ENCODE data around the gene AHDC1. TPM values are rescaled to one million over a fixed set of nuclear protein-coding genes. Genes with fewer than 3 reads are reported as not detected.

The AHDC1 gene
- polyA plus RNA-seq, 10 donors, result 55.7 to 104 (median 78.7) TPM

- DNase-seq, result peak in 1 of 3 donors; percentile 1
Measured at GRCh38 chr1:27616441-27616840, 12.5 kb upstream of the AHDC1 start.

- peak in 1 of 3 donors; percentile 4 for DNase-seq
Measured at GRCh38 chr1:27615346-27616192, 11.6 kb upstream of the AHDC1 start.

- peak in 1 of 3 donors; percentile 54 for DNase-seq
Measured at GRCh38 chr1:27614625-27615344, 10.8 kb upstream of the AHDC1 start.

GRCh38 chr1:27614043-27614624 is 10.2 kb upstream of the AHDC1 start:
- DNase-seq, result no peak

GRCh38 chr1:27612718-27613117 is 8.8 kb upstream of the AHDC1 start:
- no peak for DNase-seq

- DNase-seq, result no peak
Measured at GRCh38 chr1:27611450-27611849, 7.5 kb upstream of the AHDC1 start.

GRCh38 chr1:27609618-27610240 is 5.8 kb upstream of the AHDC1 start:
- no peak for DNase-seq

GRCh38 chr1:27609210-27609555 is 5.2 kb upstream of the AHDC1 start:
- DNase-seq, result no peak

- peak in 1 of 3 donors; percentile 59 for DNase-seq
Measured at GRCh38 chr1:27607239-27607804, 3.4 kb upstream of the AHDC1 start.

GRCh38 chr1:27606708-27607238 is 2.8 kb upstream of the AHDC1 start:
- no peak for DNase-seq

GRCh38 chr1:27605796-27606707 is 2.1 kb upstream of the AHDC1 start:
- DNase-seq, result peak in 2 of 3 donors; percentile 76 to 87

- no peak for DNase-seq
Measured at GRCh38 chr1:27605300-27605766, 1.4 kb upstream of the AHDC1 start.

GRCh38 chr1:27604579-27605299 is 795 bp upstream of the AHDC1 start:
- DNase-seq, result no peak

GRCh38 chr1:27603309-27603680 is 649 bp downstream of the AHDC1 start:
- no peak for DNase-seq

- peak in 2 of 3 donors; percentile 66 to 83 for DNase-seq
Measured at GRCh38 chr1:27602462-27603308, 1.3 kb downstream of the AHDC1 start.

- DNase-seq, result peak; percentile 67 to 86 (median 76)
Measured at GRCh38 chr1:27601771-27602461, 2.0 kb downstream of the AHDC1 start.

GRCh38 chr1:27601321-27601770 is 2.6 kb downstream of the AHDC1 start:
- DNase-seq, result no peak
